ENCODE data around the gene NEMP1.
"Not testable (repeated sequence)": the region's sequence is repeated elsewhere in the genome, so short reads cannot be mapped to it uniquely, and the experiment has no call there.

NEMP1 gene

GRCh38 chr12:57055824-57056223, 22.8 kb downstream of the NEMP1 start:
- no peak overlapping the region for H3K4me3 ChIP-seq (ENCODE audit: low read depth, low read length)
- H3K9me3 ChIP-seq (ENCODE audit: severe bottlenecking), result no peaks in the 10 kb centered on the region
- no peak for DNase-seq
- TF ChIP-seq CTCF (IDR thresholded peaks at IDR 0.05; ENCODE audit: low read depth, low read length), result no peak
- no peaks in the 10 kb centered on the region for H3K27me3 ChIP-seq (ENCODE audit: insufficient read depth, low read depth, severe bottlenecking)
- H3K36me3 ChIP-seq, result peaks cover 42% of the 10 kb centered on the region
- no peak overlapping the region for H3K27ac ChIP-seq

GRCh38 chr12:57053901-57054300, 24.7 kb downstream of the NEMP1 start:
- H3K27me3 ChIP-seq (ENCODE audit: insufficient read depth, low read depth, severe bottlenecking); H3K9me3 ChIP-seq (ENCODE audit: severe bottlenecking); DNase-seq; H3K4me3 ChIP-seq (ENCODE audit: low read depth, low read length); H3K27ac ChIP-seq: not testable (repeated sequence)
- H3K36me3 ChIP-seq, result peaks cover 24% of the 10 kb centered on the region

GRCh38 chr12:57053146-57053545, 25.4 kb downstream of the NEMP1 start:
- H3K27ac ChIP-seq; H3K27me3 ChIP-seq (ENCODE audit: insufficient read depth, low read depth, severe bottlenecking); DNase-seq; H3K4me3 ChIP-seq (ENCODE audit: low read depth, low read length); H3K9me3 ChIP-seq (ENCODE audit: severe bottlenecking): not testable (repeated sequence)
- peaks cover 16% of the 10 kb centered on the region for H3K36me3 ChIP-seq

- DNase-seq, result no peak
- Histone ChIP-seq H3K9me3 (ENCODE audit: severe bottlenecking) (no peaks in the 10 kb centered on the region), H3K4me3 (ENCODE audit: low read depth, low read length) (no peak overlapping the region), H3K27me3 (ENCODE audit: insufficient read depth, low read depth, severe bottlenecking) (no peaks in the 10 kb centered on the region), H3K36me3 (0 out of 2 replicates have a peak, but pooled peaks cover 4% of the 10 kb centered on the region), H3K27ac (no peak overlapping the region)
- TF ChIP-seq CTCF (IDR thresholded peaks at IDR 0.05; ENCODE audit: low read depth, low read length), result no peak
Measured at GRCh38 chr12:57051011-57051410, 27.6 kb downstream of the NEMP1 start.

- Histone ChIP-seq H3K27me3 (ENCODE audit: insufficient read depth, low read depth, severe bottlenecking) (no peaks in the 10 kb centered on the region), H3K27ac (no peak within 1 kb of the TSS), H3K9me3 (ENCODE audit: severe bottlenecking) (no peaks in the 10 kb centered on the region), H3K4me3 (ENCODE audit: low read depth, low read length) (no peak within 1 kb of the TSS), H3K36me3 (no peaks in the 10 kb centered on the region)
- TF ChIP-seq CTCF (IDR thresholded peaks at IDR 0.05; ENCODE audit: low read depth, low read length), result no peak
- DNase-seq, result no peak
Measured at GRCh38 chr12:57049890-57050289, 28.7 kb downstream of the NEMP1 start, which contains the start of gene MYO1A. TSS of gene MYO1A (minus strand) at chr12:57050129. CDS start at chr12:57048323, 1,806 bp downstream.

- TF ChIP-seq CTCF (IDR thresholded peaks at IDR 0.05; ENCODE audit: low read depth, low read length), result no peak
- Histone ChIP-seq H3K27me3 (ENCODE audit: insufficient read depth, low read depth, severe bottlenecking) (no peaks in the 10 kb centered on the region), H3K4me3 (ENCODE audit: low read depth, low read length) (no peak overlapping the region), H3K27ac (no peak overlapping the region), H3K9me3 (ENCODE audit: severe bottlenecking) (no peaks in the 10 kb centered on the region), H3K36me3 (no peaks in the 10 kb centered on the region)
- no peak for DNase-seq
Measured at GRCh38 chr12:57049119-57049446, 29.5 kb downstream of the NEMP1 start.

GRCh38 chr12:57048423-57049118, 30.0 kb downstream of the NEMP1 start:
- Histone ChIP-seq H3K27me3 (ENCODE audit: insufficient read depth, low read depth, severe bottlenecking) (no peaks in the 10 kb centered on the region), H3K9me3 (ENCODE audit: severe bottlenecking) (no peaks in the 10 kb centered on the region), H3K27ac (no peak overlapping the region), H3K36me3 (no peaks in the 10 kb centered on the region), H3K4me3 (ENCODE audit: low read depth, low read length) (no peak overlapping the region)
- DNase-seq, result no peak
- no peak for TF ChIP-seq CTCF (IDR thresholded peaks at IDR 0.05; ENCODE audit: low read depth, low read length)

Data from WERI-Rb-1 (cell line).